HepG2 (cell line): ENCODE measurements around the gene SHISA6. TPM values are rescaled to one million over a fixed set of nuclear protein-coding genes. Genes with fewer than 3 reads are reported as not detected.

Experiments used
- ATAC-seq: fragments of 200-7000 bp; cut with Tn5 transposase; 3 replicates; pipeline ENCODE4 v1.9.1; 2020; ENCODE audit warnings: mild to moderate bottlenecking, moderate library complexity
- BruUV-seq: library from RNA; stranded (reverse); fragments of 400-500 nt; replicated peaks from 2 replicates; lab custom pipeline; 2021; lab: Mats Ljungman, UMichigan
- CTCF ChIA-PET: fragments of 300-600 bp; formaldehyde crosslinking; extraction: SDS; loops from one replicate; lab custom pipeline; 2021; ENCODE audit warnings: low total read pairs, inconsistent platforms, low intra/inter-chr PET ratio; lab: Yijun Ruan, JAX
- POLR2A ChIA-PET: fragments of 350-600 bp; sonication (Branson Sonifier 250); formaldehyde crosslinking; loops from one replicate; lab custom pipeline; 2020; ENCODE audit warnings: antibody characterized with exemption, inconsistent platforms; lab: Yijun Ruan, JAX
- DNase-seq: peaks from one replicate; pipeline ENCODE4 v3.0.0-alpha.2; 2015; ENCODE audit warnings: low spot score
- FAIRE-seq: peaks from 3 replicates; lab custom pipeline; 2011; peaks lifted over from hg19 to GRCh38; lab: Jason Lieb, UNC
- H2AFZ ChIP-seq: one replicate; pipeline ENCODE4 v1.6.1; 2011; ENCODE audit warnings: low read length, inconsistent platforms
- H3K27ac ChIP-seq: fragments of 300-600 bp; 3 replicates; pipeline ENCODE4 v1.8.0; 2011; ENCODE audit warnings: mixed run types, mild to moderate bottlenecking, mixed read lengths, low read length, inconsistent platforms; ENCODE audit not compliant: insufficient read depth; ENCODE audit errors: extremely low read length
- H3K27me3 ChIP-seq, 2 experiments: fragments of 200-600 bp in 1 of 2; 2 replicates in 1 of 2; 3 replicates in 1 of 2; pipeline versions ENCODE4 v1.6.0 to v1.8.0; 2011; ENCODE audit warnings: low read length in 2 of 2, mild to moderate bottlenecking in 2 of 2, moderate library complexity in 2 of 2, inconsistent platforms in 1 of 2; ENCODE audit not compliant: insufficient read depth in 2 of 2, control insufficient read depth in 1 of 2
- H3K36me3 ChIP-seq, 2 experiments: fragments of 200-600 bp in 1 of 2; replicated peaks in 1 of 2; 2 replicates in 1 of 2; 3 replicates in 1 of 2; pipeline versions ENCODE4 v1.5.1 to v1.8.0; 2011; ENCODE audit warnings: low read length in 2 of 2, inconsistent platforms in 1 of 2; ENCODE audit not compliant: insufficient read depth in 2 of 2, control insufficient read depth in 1 of 2
- H3K4me1 ChIP-seq: 2 replicates; pipeline ENCODE4 v1.5.1; 2012; ENCODE audit warnings: low read length, inconsistent platforms; ENCODE audit not compliant: insufficient read depth
- H3K4me2 ChIP-seq: 2 replicates; pipeline ENCODE4 v1.6.0; 2011; ENCODE audit warnings: low read depth, low read length, inconsistent platforms
- H3K4me3 ChIP-seq, 3 experiments: fragments of 200-600 bp in 1 of 3; sonication (generic), shearing (Covaris generic) in 1 of 3; replicated peaks in 1 of 3; 2 replicates each; pipeline ENCODE4 v1.5.1; 2011 to 2016; ENCODE audit warnings: low read length in 3 of 3, inconsistent platforms in 2 of 3, low read depth in 2 of 3, mild to moderate bottlenecking in 2 of 3, control low read depth in 1 of 3, mixed read lengths in 1 of 3; ENCODE audit not compliant: insufficient read depth in 1 of 3
- H3K79me2 ChIP-seq: one replicate; pipeline ENCODE4 v1.6.1; 2011; ENCODE audit warnings: low read length, inconsistent platforms; ENCODE audit not compliant: insufficient read depth
- H3K9ac ChIP-seq: 2 replicates; pipeline ENCODE4 v1.6.0; 2011; ENCODE audit warnings: mild to moderate bottlenecking, low read depth, low read length, inconsistent platforms; ENCODE audit not compliant: insufficient read depth
- H3K9me3 ChIP-seq: 2 replicates; pipeline ENCODE4 v1.5.1; 2012; ENCODE audit warnings: mild to moderate bottlenecking, low read length
- H4K20me1 ChIP-seq: 2 replicates; pipeline ENCODE4 v1.6.0; 2011; ENCODE audit warnings: inconsistent platforms, mild to moderate bottlenecking, low read length, moderate library complexity; ENCODE audit not compliant: insufficient read depth
- AGO1 ChIP-seq: fragments of 200-400 bp; formaldehyde crosslinking; IDR thresholded peaks from 2 replicates; pipeline ENCODE4 v1.6.1; 2017; ENCODE audit warnings: mild to moderate bottlenecking, low read depth, low read length, moderate library complexity; ENCODE audit not compliant: poor library complexity, severe bottlenecking
- CBX1 ChIP-seq: IDR thresholded peaks from one replicate; pipeline ENCODE4 v1.6.1; 2016; ENCODE audit warnings: antibody characterized with exemption, low read depth
- HOXA7 ChIP-seq: sonication (generic); formaldehyde crosslinking; IDR thresholded peaks from 2 replicates; pipeline ENCODE4 v1.8.1; 2022; ENCODE audit warnings: mild to moderate bottlenecking, missing genetic modification reagents, moderate library complexity
- MBNL3 ChIP-seq: fragments of 250-450 bp; sonication (Bioruptor Pico); conservative IDR thresholded peaks from 2 replicates; pipeline ENCODE4 v1.8.0; 2022; ENCODE audit warnings: mild to moderate bottlenecking, inconsistent platforms
- SMAD3 ChIP-seq: sonication (generic); formaldehyde crosslinking; IDR thresholded peaks from 2 replicates; pipeline ENCODE4 v1.4.0; 2020; ENCODE audit warnings: missing genetic modification reagents
- STAG1 ChIP-seq: sonication (generic); formaldehyde crosslinking; IDR thresholded peaks from 2 replicates; pipeline ENCODE4 v1.4.0; 2020; ENCODE audit warnings: missing genetic modification reagents
- ZBTB7B ChIP-seq: sonication (generic); formaldehyde crosslinking; IDR thresholded peaks from 2 replicates; pipeline ENCODE4 v1.4.0; 2020; ENCODE audit warnings: missing genetic modification reagents
- ZBTB8A ChIP-seq: sonication (generic); formaldehyde crosslinking; IDR thresholded peaks from 2 replicates; pipeline ENCODE4 v1.4.0; 2020; ENCODE audit warnings: mild to moderate bottlenecking, low read depth, missing genetic modification reagents, borderline replicate concordance
- ZNF670 ChIP-seq: sonication (generic); formaldehyde crosslinking; IDR thresholded peaks from 2 replicates; pipeline ENCODE4 v1.8.0; 2022; ENCODE audit warnings: mild to moderate bottlenecking, missing genetic modification reagents, borderline replicate concordance
- WGBS: methylation state at CpG from one replicate; pipeline ENCODE4 v1.1.6; 2017; ENCODE audit warnings: low lambda C conversion rate; 5-methylcytosine and 5-hydroxymethylcytosine counted together
- in situ Hi-C: cut with HindIII; loops from 2 replicates; pipeline ENCODE4 v1.10.0; 2017; ENCODE audit warnings: low pct_unique_long_range_greater_than_20kb; ENCODE audit not compliant: extremely low pct_ligation_motif_present
- intact Hi-C: fragments of 100-400 bp; cut with micrococcal nuclease; formaldehyde crosslinking; loops from one replicate; pipeline ENCODE4 v1.10.0; 2022; ENCODE audit not compliant: unreplicated experiment
- polyA plus RNA-seq, 8 experiments: library from polyadenylated mRNA; depleted of rRNA in 3 of 8; stranded (reverse) in 7 of 8; unstranded in 1 of 8; fragments of >200 nt; fragmentation: Illumina TruSeq in 4 of 8; extraction: Trizol in 4 of 8; gene quantifications; 2 replicates each; pipeline versions ENCODE4 v1.2.1 to v1.2.3, GENCODE V29; 2011 to 2016; ENCODE audit warnings: low read depth in 4 of 8, missing spikeins in 1 of 8, mixed read lengths in 1 of 8; ENCODE audit not compliant: insufficient read depth in 1 of 8
- total RNA-seq, 5 experiments: library from RNA; depleted of rRNA; stranded (reverse); fragments of >200 nt; fragmentation: Illumina TruSeq; extraction: Trizol; gene quantifications; 2 replicates each; pipeline ENCODE4 v1.2.3, GENCODE V29; 2016; ENCODE audit warnings: low read depth in 1 of 5
- TF ChIP-seq, protein P1 (sequence below): sonication (generic); formaldehyde crosslinking; IDR thresholded peaks from 2 replicates; pipeline ENCODE4 v1.4.0; 2020; ENCODE audit warnings: missing genetic modification reagents, low read depth, mild to moderate bottlenecking, borderline replicate concordance
- TF ChIP-seq, protein P2 (sequence below): sonication (generic); formaldehyde crosslinking; IDR thresholded peaks from 2 replicates; pipeline ENCODE4 v1.4.0; 2020; ENCODE audit warnings: low read depth, mild to moderate bottlenecking, missing genetic modification reagents
- TF ChIP-seq, protein P3 (sequence below): sonication (generic); formaldehyde crosslinking; IDR thresholded peaks from 2 replicates; pipeline ENCODE4 v1.8.0; 2022; ENCODE audit warnings: missing genetic modification reagents, mild to moderate bottlenecking, borderline replicate concordance
- TF ChIP-seq, protein P4 (sequence below): IDR thresholded peaks from 2 replicates; pipeline ENCODE4 v1.6.1; 2016; ENCODE audit warnings: low read depth, missing genetic modification reagents, missing compliant biosample characterization
- TF ChIP-seq, protein P5 (sequence below): sonication (generic); formaldehyde crosslinking; IDR thresholded peaks from 2 replicates; pipeline ENCODE4 v1.9.0; 2021; ENCODE audit warnings: missing genetic modification reagents, mild to moderate bottlenecking, borderline replicate concordance

SHISA6 gene
- total and polyA plus RNA-seq, 2 of the 13 experiments (the other 11 are each of a cell fraction or from before 2014, with no cell fraction given) = not detected

DNA sequence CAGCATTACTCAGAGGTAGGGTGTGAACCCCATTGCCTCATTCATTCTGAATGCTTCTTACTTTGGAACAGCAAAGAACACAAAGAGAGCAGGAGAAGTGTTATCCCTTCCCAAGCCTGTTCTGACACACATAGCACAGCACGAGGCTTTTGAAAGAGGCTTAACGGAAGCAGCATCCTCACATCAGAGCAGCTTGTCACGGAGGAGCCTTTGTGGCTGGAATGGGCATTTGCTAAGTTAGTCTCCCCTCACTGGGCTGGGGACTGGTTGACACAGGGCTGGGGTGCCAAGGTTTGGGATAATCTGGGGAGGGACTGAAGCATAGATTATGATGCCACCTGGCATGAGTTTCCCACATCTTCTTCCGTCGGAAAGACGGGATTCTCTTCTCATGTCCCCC lies 189.7 kb downstream of the SHISA6 start:
- no peak for DNase-seq
- H3K9ac ChIP-seq = no peak overlapping the region
- BruUV-seq = no TSS peak
- POLR2A ChIA-PET = no interaction called here
- H3K27me3 ChIP-seq = no peaks in the 10 kb centered on the region; a peak in 1 of 5 replicates
- no peak overlapping the region for H3K4me3 ChIP-seq
- intact Hi-C loops (no loop called here), in situ Hi-C loops (no loop called here)
- H3K79me2 ChIP-seq = no peaks in the 10 kb centered on the region
- H3K4me1 ChIP-seq = no peaks in the 10 kb centered on the region
- 2% methylated on average over 6 of the region's 6 CpGs for WGBS
- H3K9me3 ChIP-seq = 0 out of 2 replicates have a peak, but pooled peaks cover 6% of the 10 kb centered on the region
- FAIRE-seq = no peak
- no peak overlapping the region for H2AFZ ChIP-seq
- ATAC-seq = no peak
- no peaks in the 10 kb centered on the region for H3K36me3 ChIP-seq
- CTCF ChIA-PET = no interaction called here
- H3K4me2 ChIP-seq = no peak overlapping the region
- H4K20me1 ChIP-seq = no peaks in the 10 kb centered on the region
- no peak overlapping the region for H3K27ac ChIP-seq
- TF ChIP-seq HOXA7 (no peak), SMAD3 (CRISPR knock-in tag) (no peak), CBX1 (no peak), AGO1 (no peak), ZBTB8A (no peak), MBNL3 (no peak), ZBTB7B (CRISPR knock-in tag) (no peak), STAG1 (CRISPR knock-in tag) (no peak), ZNF670 (CRISPR knock-in tag) (no peak)
- TF ChIP-seq, protein P1, sequence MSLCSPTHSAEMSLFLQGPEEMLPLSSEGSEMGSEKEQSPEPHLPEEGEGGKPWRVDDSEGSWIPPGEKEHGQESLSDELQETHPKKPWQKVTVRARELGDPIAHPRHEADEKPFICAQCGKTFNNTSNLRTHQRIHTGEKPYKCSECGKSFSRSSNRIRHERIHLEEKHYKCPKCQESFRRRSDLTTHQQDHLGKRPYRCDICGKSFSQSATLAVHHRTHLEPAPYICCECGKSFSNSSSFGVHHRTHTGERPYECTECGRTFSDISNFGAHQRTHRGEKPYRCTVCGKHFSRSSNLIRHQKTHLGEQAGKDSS = no peak
- TF ChIP-seq, protein P2, sequence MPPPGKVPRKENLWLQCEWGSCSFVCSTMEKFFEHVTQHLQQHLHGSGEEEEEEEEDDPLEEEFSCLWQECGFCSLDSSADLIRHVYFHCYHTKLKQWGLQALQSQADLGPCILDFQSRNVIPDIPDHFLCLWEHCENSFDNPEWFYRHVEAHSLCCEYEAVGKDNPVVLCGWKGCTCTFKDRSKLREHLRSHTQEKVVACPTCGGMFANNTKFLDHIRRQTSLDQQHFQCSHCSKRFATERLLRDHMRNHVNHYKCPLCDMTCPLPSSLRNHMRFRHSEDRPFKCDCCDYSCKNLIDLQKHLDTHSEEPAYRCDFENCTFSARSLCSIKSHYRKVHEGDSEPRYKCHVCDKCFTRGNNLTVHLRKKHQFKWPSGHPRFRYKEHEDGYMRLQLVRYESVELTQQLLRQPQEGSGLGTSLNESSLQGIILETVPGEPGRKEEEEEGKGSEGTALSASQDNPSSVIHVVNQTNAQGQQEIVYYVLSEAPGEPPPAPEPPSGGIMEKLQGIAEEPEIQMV = no peak
- TF ChIP-seq, protein P3, sequence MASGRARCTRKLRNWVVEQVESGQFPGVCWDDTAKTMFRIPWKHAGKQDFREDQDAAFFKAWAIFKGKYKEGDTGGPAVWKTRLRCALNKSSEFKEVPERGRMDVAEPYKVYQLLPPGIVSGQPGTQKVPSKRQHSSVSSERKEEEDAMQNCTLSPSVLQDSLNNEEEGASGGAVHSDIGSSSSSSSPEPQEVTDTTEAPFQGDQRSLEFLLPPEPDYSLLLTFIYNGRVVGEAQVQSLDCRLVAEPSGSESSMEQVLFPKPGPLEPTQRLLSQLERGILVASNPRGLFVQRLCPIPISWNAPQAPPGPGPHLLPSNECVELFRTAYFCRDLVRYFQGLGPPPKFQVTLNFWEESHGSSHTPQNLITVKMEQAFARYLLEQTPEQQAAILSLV (CRISPR knock-in tag) = no peak
- TF ChIP-seq, protein P4, sequence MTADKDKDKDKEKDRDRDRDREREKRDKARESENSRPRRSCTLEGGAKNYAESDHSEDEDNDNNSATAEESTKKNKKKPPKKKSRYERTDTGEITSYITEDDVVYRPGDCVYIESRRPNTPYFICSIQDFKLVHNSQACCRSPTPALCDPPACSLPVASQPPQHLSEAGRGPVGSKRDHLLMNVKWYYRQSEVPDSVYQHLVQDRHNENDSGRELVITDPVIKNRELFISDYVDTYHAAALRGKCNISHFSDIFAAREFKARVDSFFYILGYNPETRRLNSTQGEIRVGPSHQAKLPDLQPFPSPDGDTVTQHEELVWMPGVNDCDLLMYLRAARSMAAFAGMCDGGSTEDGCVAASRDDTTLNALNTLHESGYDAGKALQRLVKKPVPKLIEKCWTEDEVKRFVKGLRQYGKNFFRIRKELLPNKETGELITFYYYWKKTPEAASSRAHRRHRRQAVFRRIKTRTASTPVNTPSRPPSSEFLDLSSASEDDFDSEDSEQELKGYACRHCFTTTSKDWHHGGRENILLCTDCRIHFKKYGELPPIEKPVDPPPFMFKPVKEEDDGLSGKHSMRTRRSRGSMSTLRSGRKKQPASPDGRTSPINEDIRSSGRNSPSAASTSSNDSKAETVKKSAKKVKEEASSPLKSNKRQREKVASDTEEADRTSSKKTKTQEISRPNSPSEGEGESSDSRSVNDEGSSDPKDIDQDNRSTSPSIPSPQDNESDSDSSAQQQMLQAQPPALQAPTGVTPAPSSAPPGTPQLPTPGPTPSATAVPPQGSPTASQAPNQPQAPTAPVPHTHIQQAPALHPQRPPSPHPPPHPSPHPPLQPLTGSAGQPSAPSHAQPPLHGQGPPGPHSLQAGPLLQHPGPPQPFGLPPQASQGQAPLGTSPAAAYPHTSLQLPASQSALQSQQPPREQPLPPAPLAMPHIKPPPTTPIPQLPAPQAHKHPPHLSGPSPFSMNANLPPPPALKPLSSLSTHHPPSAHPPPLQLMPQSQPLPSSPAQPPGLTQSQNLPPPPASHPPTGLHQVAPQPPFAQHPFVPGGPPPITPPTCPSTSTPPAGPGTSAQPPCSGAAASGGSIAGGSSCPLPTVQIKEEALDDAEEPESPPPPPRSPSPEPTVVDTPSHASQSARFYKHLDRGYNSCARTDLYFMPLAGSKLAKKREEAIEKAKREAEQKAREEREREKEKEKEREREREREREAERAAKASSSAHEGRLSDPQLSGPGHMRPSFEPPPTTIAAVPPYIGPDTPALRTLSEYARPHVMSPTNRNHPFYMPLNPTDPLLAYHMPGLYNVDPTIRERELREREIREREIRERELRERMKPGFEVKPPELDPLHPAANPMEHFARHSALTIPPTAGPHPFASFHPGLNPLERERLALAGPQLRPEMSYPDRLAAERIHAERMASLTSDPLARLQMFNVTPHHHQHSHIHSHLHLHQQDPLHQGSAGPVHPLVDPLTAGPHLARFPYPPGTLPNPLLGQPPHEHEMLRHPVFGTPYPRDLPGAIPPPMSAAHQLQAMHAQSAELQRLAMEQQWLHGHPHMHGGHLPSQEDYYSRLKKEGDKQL (CRISPR knock-in tag) = no peak
- TF ChIP-seq, protein P5, sequence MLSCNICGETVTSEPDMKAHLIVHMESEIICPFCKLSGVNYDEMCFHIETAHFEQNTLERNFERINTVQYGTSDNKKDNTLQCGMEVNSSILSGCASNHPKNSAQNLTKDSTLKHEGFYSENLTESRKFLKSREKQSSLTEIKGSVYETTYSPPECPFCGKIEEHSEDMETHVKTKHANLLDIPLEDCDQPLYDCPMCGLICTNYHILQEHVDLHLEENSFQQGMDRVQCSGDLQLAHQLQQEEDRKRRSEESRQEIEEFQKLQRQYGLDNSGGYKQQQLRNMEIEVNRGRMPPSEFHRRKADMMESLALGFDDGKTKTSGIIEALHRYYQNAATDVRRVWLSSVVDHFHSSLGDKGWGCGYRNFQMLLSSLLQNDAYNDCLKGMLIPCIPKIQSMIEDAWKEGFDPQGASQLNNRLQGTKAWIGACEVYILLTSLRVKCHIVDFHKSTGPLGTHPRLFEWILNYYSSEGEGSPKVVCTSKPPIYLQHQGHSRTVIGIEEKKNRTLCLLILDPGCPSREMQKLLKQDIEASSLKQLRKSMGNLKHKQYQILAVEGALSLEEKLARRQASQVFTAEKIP (CRISPR knock-in tag) = no peak
